Sigmoid colon (tissue), 7 donors: ENCODE results near the gene CEP70. TPM values are rescaled to one million over a fixed set of nuclear protein-coding genes. Genes with fewer than 3 reads are reported as not detected.
"Not testable (repeated sequence)": the region's sequence is repeated elsewhere in the genome, so short reads cannot be mapped to it uniquely, and the experiment has no call there.

ENCODE experiments used
- DNase-seq: peaks from one replicate; pipeline ENCODE4 v3.0.0-alpha.2; 2019
- H3K27ac ChIP-seq, 4 donors: fragments of 200-600 bp; sonication (generic); one replicate each; pipeline ENCODE4 v1.5.1; 2016 to 2019; ENCODE audit warnings: mild to moderate bottlenecking in 1 of 4
- H3K27me3 ChIP-seq, 3 donors: fragments of 200-600 bp; sonication (generic); one replicate each; pipeline ENCODE4 v1.5.1; 2019; ENCODE audit warnings: mild to moderate bottlenecking in 1 of 3
- H3K36me3 ChIP-seq, 4 donors: fragments of 200-600 bp; sonication (generic); one replicate each; pipeline ENCODE4 v1.5.1; 2016 to 2019
- H3K4me1 ChIP-seq, 4 donors: fragments of 200-600 bp; sonication (generic); one replicate each; pipeline ENCODE4 v1.5.1; 2017 to 2019
- H3K4me3 ChIP-seq, 4 donors: fragments of 200-600 bp; sonication (generic); one replicate each; pipeline ENCODE4 v1.5.1; 2017 to 2019; ENCODE audit warnings: mild to moderate bottlenecking in 2 of 4, moderate library complexity in 1 of 4
- H3K9me3 ChIP-seq, 4 donors: fragments of 200-600 bp in 3 of 4; sonication (generic) in 3 of 4; one replicate each; pipeline versions ENCODE4 v1.5.1 to v1.6.1; 2013 to 2019
- EP300 ChIP-seq, 4 donors: sonication (generic); formaldehyde crosslinking; IDR thresholded peaks; one replicate each; pipeline ENCODE4 v1.6.1; 2017; ENCODE audit warnings: antibody characterized with exemption in 4 of 4
- POLR2A ChIP-seq, 2 donors: fragments of 450-650 bp; IDR thresholded peaks; one replicate each; pipeline ENCODE4 v1.6.1; 2016; ENCODE audit warnings: antibody characterized with exemption in 2 of 2, mild to moderate bottlenecking in 2 of 2, moderate library complexity in 2 of 2
- POLR2AphosphoS5 ChIP-seq, 4 donors: sonication (generic); formaldehyde crosslinking; IDR thresholded peaks; one replicate each; pipeline ENCODE4 v1.6.1; 2017; ENCODE audit warnings: antibody characterized with exemption in 4 of 4
- WGBS, 2 donors: extraction: QIAGEN DNeasy Blood & Tissue Kit; methylation state at CpG; one replicate each; pipeline ENCODE4 v1.1.7; 2013; 5-methylcytosine and 5-hydroxymethylcytosine counted together
- intact Hi-C: fragments of 100-400 bp; cut with DNase I; formaldehyde crosslinking; loops from one replicate; pipeline ENCODE4 v1.15.1; 2023
- polyA plus RNA-seq, 3 donors: library from polyadenylated mRNA; stranded (reverse); fragments of 200-250 nt; gene quantifications; one replicate each; pipeline ENCODE4 v1.2.3, GENCODE V29; 2013
- total RNA-seq, 4 donors: library from RNA; depleted of rRNA; stranded (reverse); fragments of >200 nt; gene quantifications; one replicate each; pipeline ENCODE4 v1.1.0, GENCODE V29; 2016
- TF ChIP-seq, protein P1 (sequence below), 4 experiments: fragments of 450-650 bp in 3 of 4; fragments of 200-600 bp in 1 of 4; IDR thresholded peaks; one replicate each; pipeline ENCODE4 v1.5.1; 2016 to 2019; ENCODE audit warnings: antibody characterized with exemption in 4 of 4, mild to moderate bottlenecking in 3 of 4, moderate library complexity in 2 of 4
- donor health status: healthy with polysubstance abuse.
- donor health status: Bipolar disorder and iron deficiency.
- donor health status: healthy.

CEP70 gene
- total and polyA plus RNA-seq, 7 donors = 12.0 to 77.2 (median 42.6) TPM

DNA sequence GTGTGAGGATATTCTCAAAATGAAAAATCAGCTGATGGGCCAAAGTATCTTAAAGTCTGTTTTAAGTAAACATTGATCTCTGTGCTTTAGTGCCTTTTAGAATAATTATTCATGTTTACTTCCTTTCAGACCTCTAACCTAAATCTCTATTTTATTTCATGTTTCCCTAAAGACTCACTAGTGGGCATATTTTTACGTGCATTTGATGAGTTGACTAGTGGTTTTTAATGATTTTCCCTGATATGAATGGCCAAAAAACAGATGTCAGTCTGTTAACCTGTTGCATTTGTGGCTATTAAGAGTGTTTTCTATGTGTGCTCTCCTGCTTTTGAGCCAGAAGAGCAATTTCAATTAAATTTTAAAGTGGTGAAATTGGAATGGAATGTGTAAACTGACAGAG is 21.4 kb upstream of the CEP70 start:
- TF ChIP-seq, protein P1, sequence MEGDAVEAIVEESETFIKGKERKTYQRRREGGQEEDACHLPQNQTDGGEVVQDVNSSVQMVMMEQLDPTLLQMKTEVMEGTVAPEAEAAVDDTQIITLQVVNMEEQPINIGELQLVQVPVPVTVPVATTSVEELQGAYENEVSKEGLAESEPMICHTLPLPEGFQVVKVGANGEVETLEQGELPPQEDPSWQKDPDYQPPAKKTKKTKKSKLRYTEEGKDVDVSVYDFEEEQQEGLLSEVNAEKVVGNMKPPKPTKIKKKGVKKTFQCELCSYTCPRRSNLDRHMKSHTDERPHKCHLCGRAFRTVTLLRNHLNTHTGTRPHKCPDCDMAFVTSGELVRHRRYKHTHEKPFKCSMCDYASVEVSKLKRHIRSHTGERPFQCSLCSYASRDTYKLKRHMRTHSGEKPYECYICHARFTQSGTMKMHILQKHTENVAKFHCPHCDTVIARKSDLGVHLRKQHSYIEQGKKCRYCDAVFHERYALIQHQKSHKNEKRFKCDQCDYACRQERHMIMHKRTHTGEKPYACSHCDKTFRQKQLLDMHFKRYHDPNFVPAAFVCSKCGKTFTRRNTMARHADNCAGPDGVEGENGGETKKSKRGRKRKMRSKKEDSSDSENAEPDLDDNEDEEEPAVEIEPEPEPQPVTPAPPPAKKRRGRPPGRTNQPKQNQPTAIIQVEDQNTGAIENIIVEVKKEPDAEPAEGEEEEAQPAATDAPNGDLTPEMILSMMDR (IDR thresholded peaks at IDR 0.05) = no peak
- no peak for TF ChIP-seq POLR2AphosphoS5 (IDR thresholded peaks at IDR 0.05)
- TF ChIP-seq POLR2A (IDR thresholded peaks at IDR 0.05) = no peak
- TF ChIP-seq EP300 (IDR thresholded peaks at IDR 0.05) = no peak
- Histone ChIP-seq H3K27me3 (no peaks in the 10 kb centered on the region), H3K4me3 (no peak overlapping the region), H3K27ac (no peak overlapping the region), H3K4me1 (no peaks in the 10 kb centered on the region), H3K9me3 (no peaks in the 10 kb centered on the region), H3K36me3 (no peaks in the 10 kb centered on the region)
- WGBS, 2 donors = 70 to 85% methylated on average over 1 of the region's 1 CpG
- intact Hi-C loops = no loop called here
- DNase-seq = no peak

DNA sequence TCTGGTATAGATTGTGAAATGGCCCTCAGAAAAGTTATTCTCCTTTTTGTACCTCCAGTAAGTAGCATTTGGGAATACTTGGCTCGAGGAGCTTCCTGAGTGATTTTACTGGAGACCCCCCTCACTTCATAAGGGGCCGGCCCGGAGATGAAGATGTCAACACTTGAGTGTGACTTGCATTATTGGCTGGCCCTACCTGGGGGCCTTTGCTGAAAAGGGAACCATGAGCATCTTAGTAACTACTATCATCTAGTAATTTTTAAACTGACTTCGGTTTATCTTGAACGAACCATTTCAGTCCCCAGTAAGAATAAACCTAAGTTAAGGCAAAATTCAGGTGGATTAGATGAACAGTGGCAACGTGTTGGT is 15.8 kb upstream of the CEP70 start:
- peak overlapping the region; percentile 93 to 99 (median 96) for H3K27ac ChIP-seq
- intact Hi-C loops = loop anchor here (2.0 kb wide), 3 partner anchors 15 to 261 kb away; partner anchors contain the start of genes CEP70, MRAS and PIK3CB
- no peaks in the 10 kb centered on the region for H3K27me3 ChIP-seq
- H3K9me3 ChIP-seq = no peaks in the 10 kb centered on the region
- 83 to 84% methylated on average over 6 of the region's 6 CpGs for WGBS, 2 donors
- no peak for TF ChIP-seq POLR2A (IDR thresholded peaks at IDR 0.05)
- no peak for TF ChIP-seq EP300 (IDR thresholded peaks at IDR 0.05)
- no peak for TF ChIP-seq POLR2AphosphoS5 (IDR thresholded peaks at IDR 0.05)
- TF ChIP-seq, protein P1 (IDR thresholded peaks at IDR 0.05) = no peak
- no peaks in the 10 kb centered on the region for H3K36me3 ChIP-seq
- H3K4me1 ChIP-seq = peaks cover 0 to 14% (median 12%) of the 10 kb centered on the region in 4 donors
- peak overlapping the region in 3 of 4 donors; percentile 64 to 91 (median 83) for H3K4me3 ChIP-seq
- DNase-seq = no peak

DNA sequence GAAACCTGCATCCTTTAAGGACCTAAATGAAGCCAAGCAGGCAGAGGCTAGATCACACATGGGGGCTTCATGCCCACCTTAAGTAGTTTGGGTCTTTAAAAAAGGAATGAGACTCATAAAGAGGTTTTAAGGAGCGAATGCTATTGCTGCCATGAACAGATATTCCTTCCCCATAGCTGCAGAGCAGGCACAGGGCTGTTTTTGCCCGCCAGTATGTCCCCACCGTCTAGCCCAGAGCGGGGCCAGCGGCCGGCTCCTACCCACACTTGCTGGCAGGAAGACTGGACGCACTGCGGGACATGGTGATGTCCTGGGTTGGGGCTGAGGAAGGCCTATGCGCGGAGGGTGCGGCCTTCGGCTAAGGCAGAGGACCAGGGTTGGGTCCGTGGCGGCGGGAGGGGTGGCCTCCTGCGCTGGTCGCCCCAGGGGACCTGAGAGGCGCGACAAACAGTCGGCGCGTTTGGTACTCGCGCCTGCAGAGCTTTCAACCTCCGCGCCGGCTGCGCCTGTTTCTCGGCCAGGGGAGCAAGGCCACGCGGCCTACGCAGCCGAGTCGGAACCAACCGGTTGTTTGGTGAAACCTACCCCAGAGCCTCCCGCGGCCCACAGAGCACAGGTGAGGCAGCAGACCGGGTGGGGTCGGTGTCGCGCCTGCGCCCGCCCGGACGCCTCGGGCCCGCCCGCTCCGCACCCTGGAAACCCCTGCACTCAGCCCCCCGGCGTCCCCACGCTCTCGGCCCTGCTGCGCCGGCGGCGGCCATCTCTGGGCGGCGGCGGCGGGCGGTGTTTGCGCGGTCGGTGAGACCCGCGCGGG is 14.5 kb upstream of the CEP70 start, which contains the start of gene FAIM:
Gene FAIM (plus strand): TSS at position 450 of the 814 bp plus-strand sequence. CDS start 10,956 bp downstream, outside the sequence.
- Histone ChIP-seq H3K4me3 (peak within 1 kb of the TSS; percentile 47 to 91 (median 74)), H3K36me3 (no peaks in the 10 kb centered on the region), H3K4me1 (peaks cover 0 to 14% (median 12%) of the 10 kb centered on the region in 4 donors), H3K27me3 (no peaks in the 10 kb centered on the region), H3K27ac (peak within 1 kb of the TSS; percentile 93 to 99 (median 96)), H3K9me3 (no peaks in the 10 kb centered on the region)
- WGBS, 2 donors = 2 to 3% methylated on average over 68 of the region's 68 CpGs
- TF ChIP-seq POLR2A (IDR thresholded peaks at IDR 0.05) (no peak), EP300 (IDR thresholded peaks at IDR 0.05) (no peak), POLR2AphosphoS5 (IDR thresholded peaks at IDR 0.05) (peak in 3 of 4 donors; percentile 7 to 49 (median 37))
- intact Hi-C loops = loop anchor here (2.0 kb wide), 3 partner anchors 14 to 260 kb away; partner anchors contain the start of genes CEP70, MRAS and PIK3CB
- peak; percentile 85 for DNase-seq

DNA sequence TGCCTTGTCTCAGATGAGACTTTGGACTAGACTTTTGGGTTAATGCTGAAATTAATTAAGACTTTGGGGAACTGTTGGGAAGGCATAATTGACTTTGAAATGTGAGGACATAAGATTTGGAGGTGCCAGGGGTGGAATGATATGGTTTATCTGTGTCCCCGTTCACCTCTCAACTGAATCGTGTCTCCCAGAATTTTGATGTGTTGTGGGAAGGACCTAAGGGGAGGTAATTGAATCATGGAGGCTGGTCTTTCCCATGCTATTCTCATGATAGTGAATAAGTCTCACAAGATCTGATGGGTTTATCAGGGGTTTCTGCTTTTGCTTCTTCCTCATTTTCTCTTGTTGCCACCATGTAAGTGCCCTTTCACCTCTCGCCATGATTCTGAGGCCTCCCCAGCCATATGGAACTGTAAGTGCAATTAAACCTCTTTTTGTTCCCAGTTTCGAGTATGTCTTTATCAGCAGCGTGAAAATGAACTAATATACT is 10.1 kb upstream of the CEP70 start:
- H3K9me3 ChIP-seq, intact Hi-C loops, H3K27me3 ChIP-seq, H3K4me3 ChIP-seq, H3K27ac ChIP-seq, H3K36me3 ChIP-seq, DNase-seq, H3K4me1 ChIP-seq: not testable (repeated sequence)
- 95 to 96% methylated on average over 5 of the region's 5 CpGs for WGBS, 2 donors

DNA sequence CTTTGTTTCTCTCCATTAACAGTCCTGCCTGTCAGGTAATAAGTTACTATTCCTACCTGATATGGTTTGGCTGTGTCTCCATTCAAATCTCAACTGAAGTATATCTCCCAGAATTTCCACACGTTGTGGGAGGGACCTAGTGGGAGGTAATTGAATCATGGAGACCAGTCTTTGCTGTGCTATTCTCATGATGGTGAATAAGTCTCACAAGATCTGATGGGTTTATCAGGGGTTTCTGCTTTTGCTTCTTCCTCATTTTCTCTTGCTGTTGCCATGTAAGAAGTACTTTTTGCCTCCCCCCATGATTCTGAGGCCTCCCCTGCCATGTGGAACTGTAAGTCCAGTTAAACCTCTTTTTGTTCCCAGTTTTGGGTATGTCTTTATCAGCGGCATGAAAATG is 7.6 kb upstream of the CEP70 start:
- H3K36me3 ChIP-seq, intact Hi-C loops: not testable (repeated sequence)
- 85 to 91% methylated on average over 2 of the region's 2 CpGs for WGBS, 2 donors

DNA sequence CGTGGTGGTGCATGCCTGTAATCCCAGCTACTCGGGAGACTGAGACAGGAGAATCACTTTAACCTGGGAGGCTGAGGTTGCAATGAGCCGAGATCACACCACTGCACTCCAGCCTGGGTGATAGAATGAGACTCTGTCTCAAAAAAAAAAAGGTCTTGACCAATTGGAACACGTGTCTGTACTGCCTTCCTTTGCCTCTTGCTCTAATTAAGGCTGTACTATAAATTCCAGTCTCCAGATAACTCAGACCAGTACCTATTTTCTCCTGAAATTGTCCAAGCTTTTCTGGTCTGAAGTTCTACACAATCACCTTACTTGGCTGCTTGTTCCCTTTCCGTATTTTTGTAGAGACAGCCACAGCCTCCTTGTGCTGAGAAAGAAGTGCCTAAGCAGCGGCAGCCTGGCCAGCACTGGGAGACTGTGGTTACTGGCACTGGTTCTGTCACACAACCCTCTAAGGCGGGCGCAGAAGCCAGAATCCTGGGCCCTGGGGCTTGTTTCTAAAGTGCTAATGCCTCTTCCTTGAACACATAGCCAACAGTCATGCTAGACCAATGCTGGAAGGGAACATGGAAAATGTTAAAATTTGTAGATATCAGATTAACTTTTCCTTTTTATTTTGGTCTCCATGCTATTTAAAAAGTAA is 6.2 kb upstream of the CEP70 start:
- Histone ChIP-seq H3K27me3 (no peaks in the 10 kb centered on the region), H3K9me3 (no peaks in the 10 kb centered on the region), H3K36me3 (no peaks in the 10 kb centered on the region), H3K4me1 (no peaks in the 10 kb centered on the region), H3K27ac (no peak overlapping the region), H3K4me3 (no peak overlapping the region)
- TF ChIP-seq POLR2A (IDR thresholded peaks at IDR 0.05) (no peak), EP300 (IDR thresholded peaks at IDR 0.05) (no peak), POLR2AphosphoS5 (IDR thresholded peaks at IDR 0.05) (no peak)
- TF ChIP-seq, protein P1 (IDR thresholded peaks at IDR 0.05) = no peak
- intact Hi-C loops = no loop called here
- no peak for DNase-seq
- WGBS, 2 donors = 83 to 89% methylated on average over 8 of the region's 8 CpGs

More for the DNA sequence above, 7.6 kb upstream of the CEP70 start:
- H3K9me3 ChIP-seq, H3K4me3 ChIP-seq, DNase-seq, H3K27me3 ChIP-seq, H3K27ac ChIP-seq, H3K4me1 ChIP-seq: not testable (repeated sequence)
